Suprapubic skin (tissue), 4 donors: Measurements from ENCODE around the gene C1orf74. TPM values are rescaled to one million over a fixed set of nuclear protein-coding genes. Genes with fewer than 3 reads are reported as not detected.
A peak's percentile ranks its signal among the peaks of the same experiment; 100 is the strongest.

Experiments
- DNase-seq, 2 donors: peaks; one replicate each; pipeline ENCODE4 v3.0.0-alpha.2; 2019; ENCODE audit warnings: low spot score in 2 of 2
- H3K27ac ChIP-seq: fragments of 200-600 bp; sonication (generic); one replicate; pipeline ENCODE4 v1.5.1; 2019
- H3K27me3 ChIP-seq: fragments of 200-600 bp; sonication (generic); one replicate; pipeline ENCODE4 v1.5.1; 2019
- H3K36me3 ChIP-seq: fragments of 200-600 bp; sonication (generic); one replicate; pipeline ENCODE4 v1.5.1; 2019
- H3K4me1 ChIP-seq: fragments of 200-600 bp; sonication (generic); one replicate; pipeline ENCODE4 v1.5.1; 2019
- H3K4me3 ChIP-seq: fragments of 200-600 bp; sonication (generic); one replicate; pipeline ENCODE4 v1.5.1; 2019; ENCODE audit warnings: mild to moderate bottlenecking
- H3K9me3 ChIP-seq: fragments of 200-600 bp; sonication (generic); one replicate; pipeline ENCODE4 v1.5.1; 2019
- CTCF ChIP-seq, 2 donors: fragments of 200-600 bp in 1 of 2; fragments of 450-650 bp in 1 of 2; sonication (generic) in 1 of 2; IDR thresholded peaks; one replicate each; pipeline ENCODE4 v1.5.1; 2016 to 2019; ENCODE audit warnings: antibody characterized with exemption in 2 of 2, mild to moderate bottlenecking in 1 of 2, moderate library complexity in 1 of 2
- EP300 ChIP-seq: sonication (generic); formaldehyde crosslinking; IDR thresholded peaks from one replicate; pipeline ENCODE4 v1.6.1; 2017; ENCODE audit warnings: antibody characterized with exemption
- POLR2A ChIP-seq, 2 donors: fragments of 450-650 bp; IDR thresholded peaks; one replicate each; pipeline ENCODE4 v1.6.1; 2017; ENCODE audit warnings: antibody characterized with exemption in 2 of 2, mild to moderate bottlenecking in 2 of 2, moderate library complexity in 2 of 2
- POLR2AphosphoS5 ChIP-seq, 3 donors: sonication (generic); formaldehyde crosslinking; IDR thresholded peaks; one replicate each; pipeline ENCODE4 v1.6.1; 2017; ENCODE audit warnings: antibody characterized with exemption in 3 of 3
- WGBS: methylation state at CpG from one replicate; pipeline ENCODE4 v1.1.5; 2018; 5-methylcytosine and 5-hydroxymethylcytosine counted together
- total RNA-seq, 4 donors: library from RNA; depleted of rRNA; stranded (reverse); fragments of >200 nt; gene quantifications; one replicate each; pipeline ENCODE4 v1.1.0, GENCODE V29; 2016

C1orf74 gene
- total RNA-seq, 4 donors from 2014 or later, result 10.1 to 18.1 (median 15.1) TPM

- Histone ChIP-seq H3K27ac (peak overlapping the region; percentile 10), H3K4me1 (peaks cover 57% of the 10 kb centered on the region), H3K36me3 (peaks cover 3% of the 10 kb centered on the region), H3K4me3 (no peak overlapping the region), H3K9me3 (no peaks in the 10 kb centered on the region), H3K27me3 (no peaks in the 10 kb centered on the region)
- TF ChIP-seq POLR2AphosphoS5 (IDR thresholded peaks at IDR 0.05) (no peak), EP300 (no peak), POLR2A (IDR thresholded peaks at IDR 0.05) (no peak), CTCF (IDR thresholded peaks at IDR 0.05) (no peak)
- WGBS, result 47% methylated on average over 11 of the region's 11 CpGs
- DNase-seq, result no peak
Observed at GRCh38 chr1:209825591-209826434, 41.5 kb upstream of the C1orf74 start.

GRCh38 chr1:209823143-209824041, 39.0 kb upstream of the C1orf74 start:
- Histone ChIP-seq H3K9me3 (no peaks in the 10 kb centered on the region), H3K36me3 (no peaks in the 10 kb centered on the region), H3K4me1 (peaks cover 38% of the 10 kb centered on the region), H3K27me3 (no peaks in the 10 kb centered on the region), H3K27ac (peak overlapping the region; percentile 75), H3K4me3 (no peak overlapping the region)
- TF ChIP-seq EP300 (no peak), CTCF (IDR thresholded peaks at IDR 0.05) (peak; percentile 21 to 65), POLR2A (IDR thresholded peaks at IDR 0.05) (no peak)
- no peak for DNase-seq
- 28% methylated on average over 12 of the region's 12 CpGs for WGBS

- DNase-seq, result no peak
- H3K27ac ChIP-seq, result peak overlapping the region; percentile 75
- no peaks in the 10 kb centered on the region for H3K9me3 ChIP-seq
- H3K36me3 ChIP-seq, result no peaks in the 10 kb centered on the region
- TF ChIP-seq POLR2AphosphoS5 (IDR thresholded peaks at IDR 0.05), result no peak
- H3K4me3 ChIP-seq, result no peak overlapping the region
- WGBS, result 56% methylated on average over 7 of the region's 7 CpGs
- H3K27me3 ChIP-seq, result no peaks in the 10 kb centered on the region
- peaks cover 36% of the 10 kb centered on the region for H3K4me1 ChIP-seq
Observed at GRCh38 chr1:209822706-209823105, 38.3 kb upstream of the C1orf74 start.

- TF ChIP-seq CTCF (IDR thresholded peaks at IDR 0.05) (no peak), EP300 (no peak), POLR2AphosphoS5 (IDR thresholded peaks at IDR 0.05) (no peak), POLR2A (IDR thresholded peaks at IDR 0.05) (no peak)
Observed at GRCh38 chr1:209820986-209821385, 36.6 kb upstream of the C1orf74 start.

GRCh38 chr1:209819058-209819457, 34.7 kb upstream of the C1orf74 start:
- 76% methylated on average over 1 of the region's 1 CpG for WGBS
- no peaks in the 10 kb centered on the region for H3K27me3 ChIP-seq
- no peak overlapping the region for H3K4me3 ChIP-seq
- TF ChIP-seq EP300, result no peak
- TF ChIP-seq CTCF (IDR thresholded peaks at IDR 0.05), result no peak
- no peak for TF ChIP-seq POLR2AphosphoS5 (IDR thresholded peaks at IDR 0.05)
- no peak for TF ChIP-seq POLR2A (IDR thresholded peaks at IDR 0.05)
- no peaks in the 10 kb centered on the region for H3K36me3 ChIP-seq
- H3K27ac ChIP-seq, result no peak overlapping the region
- H3K9me3 ChIP-seq, result no peaks in the 10 kb centered on the region
- DNase-seq, result no peak
- peaks cover 39% of the 10 kb centered on the region for H3K4me1 ChIP-seq

More at GRCh38 chr1:209820986-209821385, 36.6 kb upstream of the C1orf74 start:
- Histone ChIP-seq H3K4me3 (no peak overlapping the region), H3K4me1 (peaks cover 31% of the 10 kb centered on the region), H3K36me3 (no peaks in the 10 kb centered on the region), H3K27ac (no peak overlapping the region), H3K27me3 (no peaks in the 10 kb centered on the region), H3K9me3 (no peaks in the 10 kb centered on the region)
- DNase-seq, result no peak
- WGBS, result 55% methylated on average over 4 of the region's 4 CpGs
